ENCODE measurements around the gene GEN1.

Gene GEN1

GRCh38 chr2:17827316-17827715 lies 73.4 kb downstream of the GEN1 start:
- no peak for DNase-seq

- no peak for DNase-seq
Measured at GRCh38 chr2:17827785-17828184, 73.8 kb downstream of the GEN1 start.

- no peak for DNase-seq
Measured at GRCh38 chr2:17830053-17831034, 76.4 kb downstream of the GEN1 start.

- no peak for DNase-seq
Measured at GRCh38 chr2:17835516-17835915, 81.6 kb downstream of the GEN1 start.
